Mucosa of rectum (tissue), 2 donors: Measurements from ENCODE around the gene HDAC6.
"Not testable (repeated sequence)": the region's sequence is repeated elsewhere in the genome, so short reads cannot be mapped to it uniquely, and the experiment has no call there.

Source experiments
- H3K27ac ChIP-seq, 2 donors: one replicate each; pipeline ENCODE4 v1.7.0; 2013; ENCODE audit warnings: inconsistent platforms in 2 of 2, low read depth in 2 of 2, low read length in 2 of 2
- H3K27me3 ChIP-seq, 2 donors: one replicate each; pipeline ENCODE4 v1.7.0; 2013; ENCODE audit warnings: low read length in 2 of 2; ENCODE audit not compliant: control insufficient read depth in 2 of 2, insufficient read depth in 2 of 2
- H3K36me3 ChIP-seq, 2 donors: one replicate each; pipeline ENCODE4 v1.7.0; 2013; ENCODE audit warnings: low read length in 2 of 2; ENCODE audit not compliant: control insufficient read depth in 2 of 2, insufficient read depth in 2 of 2
- H3K4me1 ChIP-seq, 2 donors: one replicate each; pipeline ENCODE4 v1.7.0; 2013; ENCODE audit warnings: low read length in 2 of 2, mild to moderate bottlenecking in 1 of 2; ENCODE audit not compliant: control insufficient read depth in 2 of 2, insufficient read depth in 2 of 2
- H3K4me3 ChIP-seq, 2 donors: one replicate each; pipeline ENCODE4 v1.7.0; 2013; ENCODE audit warnings: low read length in 2 of 2
- H3K9ac ChIP-seq, 2 donors: one replicate each; pipeline ENCODE4 v1.7.0; 2013; ENCODE audit warnings: low read length in 2 of 2, low read depth in 1 of 2, mild to moderate bottlenecking in 1 of 2
- H3K9me3 ChIP-seq, 2 donors: one replicate each; pipeline ENCODE4 v1.7.0; 2013; ENCODE audit warnings: low read length in 2 of 2; ENCODE audit not compliant: control insufficient read depth in 2 of 2
- donor health status: healthy.
- donor health status: Normal muscosa, but diverticular disease.

Gene HDAC6

GRCh38 chrX:48802089-48802904, 430 bp downstream of the HDAC6 start:
- H3K4me3 ChIP-seq, result peak overlapping the region; percentile 74 to 82
- peak overlapping the region; percentile 97 to 99 for H3K27ac ChIP-seq
- H3K9ac ChIP-seq, result peak overlapping the region; percentile 78 to 93

GRCh38 chrX:48802905-48803200, 986 bp downstream of the HDAC6 start:
- Histone ChIP-seq H3K27me3 (no peaks in the 10 kb centered on the region), H3K4me1 (peaks cover 4 to 5% of the 10 kb centered on the region in 2 donors), H3K4me3 (peak overlapping the region; percentile 74 to 82), H3K9me3 (no peaks in the 10 kb centered on the region), H3K36me3 (peaks cover 0 to 7% of the 10 kb centered on the region in 2 donors), H3K9ac (peak overlapping the region; percentile 70 to 93), H3K27ac (peak overlapping the region; percentile 97 to 99)

More at GRCh38 chrX:48802089-48802904, 430 bp downstream of the HDAC6 start:
- H3K4me1 ChIP-seq, result peaks cover 4 to 5% of the 10 kb centered on the region in 2 donors
- H3K27me3 ChIP-seq, result no peaks in the 10 kb centered on the region
- H3K9me3 ChIP-seq, result no peaks in the 10 kb centered on the region
- H3K36me3 ChIP-seq, result peaks cover 0 to 7% of the 10 kb centered on the region in 2 donors

GRCh38 chrX:48806081-48806480, 4.2 kb downstream of the HDAC6 start:
- H3K27ac ChIP-seq, result no peak overlapping the region
- H3K27me3 ChIP-seq, result peaks cover 0 to 3% of the 10 kb centered on the region in 2 donors
- H3K9me3 ChIP-seq, result no peaks in the 10 kb centered on the region
- no peaks in the 10 kb centered on the region for H3K4me1 ChIP-seq
- no peak overlapping the region for H3K9ac ChIP-seq
- H3K36me3 ChIP-seq, result peaks cover 0 to 7% of the 10 kb centered on the region in 2 donors
- no peak overlapping the region for H3K4me3 ChIP-seq

DNA sequence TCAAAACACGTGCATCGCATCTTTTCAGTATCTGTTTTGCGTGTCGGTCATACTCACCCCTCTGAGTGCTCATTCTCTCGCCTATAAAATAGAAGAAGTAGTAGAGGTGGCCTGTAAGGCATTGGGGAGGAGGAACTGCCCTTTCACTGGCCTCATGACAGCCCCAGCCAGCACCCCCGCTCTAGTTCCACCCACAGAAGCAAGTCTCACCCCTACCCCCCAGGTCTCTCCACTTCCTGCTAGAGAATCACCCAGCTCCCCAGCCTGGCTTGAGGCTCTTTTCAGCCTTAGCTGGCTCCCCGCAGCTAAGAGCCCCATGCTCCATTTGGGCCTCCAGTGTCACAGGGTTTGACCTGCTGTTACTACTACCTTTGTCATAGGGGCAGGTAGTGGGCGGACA, 11.8 kb downstream of the HDAC6 start:
- H3K27ac ChIP-seq, result no peak overlapping the region
- no peak overlapping the region for H3K4me3 ChIP-seq
- no peaks in the 10 kb centered on the region for H3K27me3 ChIP-seq
- H3K36me3 ChIP-seq, result peaks cover 7 to 13% of the 10 kb centered on the region in 2 donors
- no peaks in the 10 kb centered on the region for H3K9me3 ChIP-seq
- no peak overlapping the region for H3K9ac ChIP-seq
- H3K4me1 ChIP-seq, result no peaks in the 10 kb centered on the region

GRCh38 chrX:48814722-48815121, 12.9 kb downstream of the HDAC6 start:
- Histone ChIP-seq H3K4me3 (no peak overlapping the region), H3K27me3 (no peaks in the 10 kb centered on the region), H3K4me1 (no peaks in the 10 kb centered on the region), H3K9me3 (no peaks in the 10 kb centered on the region), H3K27ac (no peak overlapping the region), H3K9ac (no peak overlapping the region), H3K36me3 (peaks cover 8 to 17% of the 10 kb centered on the region in 2 donors)

- no peak overlapping the region for H3K27ac ChIP-seq
- no peaks in the 10 kb centered on the region for H3K9me3 ChIP-seq
- no peak overlapping the region for H3K9ac ChIP-seq
- no peaks in the 10 kb centered on the region for H3K27me3 ChIP-seq
- H3K4me3 ChIP-seq, result no peak overlapping the region
- no peaks in the 10 kb centered on the region for H3K4me1 ChIP-seq
- peaks cover 9 to 17% of the 10 kb centered on the region in 2 donors for H3K36me3 ChIP-seq
Measured at GRCh38 chrX:48815266-48815665, 13.4 kb downstream of the HDAC6 start.

- Histone ChIP-seq H3K4me3 (no peak overlapping the region), H3K27me3 (no peaks in the 10 kb centered on the region), H3K9ac (no peak overlapping the region), H3K9me3 (no peaks in the 10 kb centered on the region), H3K4me1 (no peaks in the 10 kb centered on the region), H3K27ac (no peak overlapping the region), H3K36me3 (peaks cover 11 to 19% of the 10 kb centered on the region in 2 donors)
Measured at GRCh38 chrX:48816014-48816810, 14.3 kb downstream of the HDAC6 start.

- no peaks in the 10 kb centered on the region for H3K9me3 ChIP-seq
- peaks cover 16 to 22% of the 10 kb centered on the region in 2 donors for H3K36me3 ChIP-seq
- H3K4me3 ChIP-seq, result no peak overlapping the region
- H3K27me3 ChIP-seq, result no peaks in the 10 kb centered on the region
- no peak overlapping the region for H3K27ac ChIP-seq
- no peak overlapping the region for H3K9ac ChIP-seq
- no peaks in the 10 kb centered on the region for H3K4me1 ChIP-seq
Measured at GRCh38 chrX:48818098-48818497, 16.2 kb downstream of the HDAC6 start.

GRCh38 chrX:48818866-48819265, 17.0 kb downstream of the HDAC6 start:
- Histone ChIP-seq H3K27ac (no peak overlapping the region), H3K9ac (no peak overlapping the region), H3K27me3 (no peaks in the 10 kb centered on the region), H3K36me3 (peaks cover 16 to 26% of the 10 kb centered on the region in 2 donors), H3K4me3 (no peak overlapping the region), H3K9me3 (no peaks in the 10 kb centered on the region), H3K4me1 (no peaks in the 10 kb centered on the region)

DNA sequence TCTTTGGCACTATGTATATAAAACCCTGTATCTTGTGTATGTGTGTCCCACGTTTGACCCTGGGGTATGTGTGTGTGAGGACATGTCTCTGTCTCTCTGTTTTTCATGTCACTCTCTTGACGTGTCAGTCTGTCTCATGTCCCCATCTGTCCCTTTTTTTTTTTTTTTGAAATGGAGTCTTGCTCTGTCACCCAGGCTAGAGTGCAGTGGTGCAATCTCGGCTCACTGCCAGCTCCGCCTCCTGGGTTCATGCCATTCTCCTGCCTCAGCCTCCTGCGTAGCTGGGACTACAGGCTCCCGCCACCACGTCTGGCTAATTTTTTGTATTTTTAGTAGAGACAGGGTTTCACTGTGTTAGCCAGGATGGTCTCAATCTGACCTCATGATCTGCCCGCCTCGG, 17.5 kb downstream of the HDAC6 start:
- H3K27ac ChIP-seq, H3K9ac ChIP-seq, H3K9me3 ChIP-seq, H3K4me1 ChIP-seq, H3K27me3 ChIP-seq, H3K4me3 ChIP-seq: not testable (repeated sequence)
- H3K36me3 ChIP-seq, result peaks cover 19 to 27% of the 10 kb centered on the region in 2 donors
